HepG2 (cell line): ENCODE measurements around the gene DPYD. TPM values are rescaled to one million over a fixed set of nuclear protein-coding genes. Genes with fewer than 3 reads are reported as not detected.

ENCODE experiments used
- ATAC-seq: fragments of 200-7000 bp; cut with Tn5 transposase; 3 replicates; pipeline ENCODE4 v1.9.1; 2020; ENCODE audit warnings: mild to moderate bottlenecking, moderate library complexity
- BruUV-seq: library from RNA; stranded (reverse); fragments of 400-500 nt; replicated peaks from 2 replicates; lab custom pipeline; 2021; lab: Mats Ljungman, UMichigan
- CTCF ChIA-PET: fragments of 300-600 bp; formaldehyde crosslinking; extraction: SDS; loops from one replicate; lab custom pipeline; 2021; ENCODE audit warnings: low total read pairs, inconsistent platforms, low intra/inter-chr PET ratio; lab: Yijun Ruan, JAX
- POLR2A ChIA-PET: fragments of 350-600 bp; sonication (Branson Sonifier 250); formaldehyde crosslinking; loops from one replicate; lab custom pipeline; 2020; ENCODE audit warnings: antibody characterized with exemption, inconsistent platforms; lab: Yijun Ruan, JAX
- DNase-seq: peaks from one replicate; pipeline ENCODE4 v3.0.0-alpha.2; 2015; ENCODE audit warnings: low spot score
- FAIRE-seq: peaks from 3 replicates; lab custom pipeline; 2011; peaks lifted over from hg19 to GRCh38; lab: Jason Lieb, UNC
- H2AFZ ChIP-seq: one replicate; pipeline ENCODE4 v1.6.1; 2011; ENCODE audit warnings: low read length, inconsistent platforms
- H3K27ac ChIP-seq: fragments of 300-600 bp; 3 replicates; pipeline ENCODE4 v1.8.0; 2011; ENCODE audit warnings: mixed run types, mild to moderate bottlenecking, mixed read lengths, low read length, inconsistent platforms; ENCODE audit not compliant: insufficient read depth; ENCODE audit errors: extremely low read length
- H3K27me3 ChIP-seq, 2 experiments: fragments of 200-600 bp in 1 of 2; 2 replicates in 1 of 2; 3 replicates in 1 of 2; pipeline versions ENCODE4 v1.6.0 to v1.8.0; 2011; ENCODE audit warnings: low read length in 2 of 2, mild to moderate bottlenecking in 2 of 2, moderate library complexity in 2 of 2, inconsistent platforms in 1 of 2; ENCODE audit not compliant: insufficient read depth in 2 of 2, control insufficient read depth in 1 of 2
- H3K36me3 ChIP-seq, 2 experiments: fragments of 200-600 bp in 1 of 2; replicated peaks in 1 of 2; 2 replicates in 1 of 2; 3 replicates in 1 of 2; pipeline versions ENCODE4 v1.5.1 to v1.8.0; 2011; ENCODE audit warnings: low read length in 2 of 2, inconsistent platforms in 1 of 2; ENCODE audit not compliant: insufficient read depth in 2 of 2, control insufficient read depth in 1 of 2
- H3K4me1 ChIP-seq: 2 replicates; pipeline ENCODE4 v1.5.1; 2012; ENCODE audit warnings: low read length, inconsistent platforms; ENCODE audit not compliant: insufficient read depth
- H3K4me2 ChIP-seq: 2 replicates; pipeline ENCODE4 v1.6.0; 2011; ENCODE audit warnings: low read depth, low read length, inconsistent platforms
- H3K4me3 ChIP-seq, 3 experiments: fragments of 200-600 bp in 1 of 3; sonication (generic), shearing (Covaris generic) in 1 of 3; replicated peaks in 1 of 3; 2 replicates each; pipeline ENCODE4 v1.5.1; 2011 to 2016; ENCODE audit warnings: low read length in 3 of 3, inconsistent platforms in 2 of 3, low read depth in 2 of 3, mild to moderate bottlenecking in 2 of 3, control low read depth in 1 of 3, mixed read lengths in 1 of 3; ENCODE audit not compliant: insufficient read depth in 1 of 3
- H3K79me2 ChIP-seq: one replicate; pipeline ENCODE4 v1.6.1; 2011; ENCODE audit warnings: low read length, inconsistent platforms; ENCODE audit not compliant: insufficient read depth
- H3K9ac ChIP-seq: 2 replicates; pipeline ENCODE4 v1.6.0; 2011; ENCODE audit warnings: mild to moderate bottlenecking, low read depth, low read length, inconsistent platforms; ENCODE audit not compliant: insufficient read depth
- H3K9me3 ChIP-seq: 2 replicates; pipeline ENCODE4 v1.5.1; 2012; ENCODE audit warnings: mild to moderate bottlenecking, low read length
- H4K20me1 ChIP-seq: 2 replicates; pipeline ENCODE4 v1.6.0; 2011; ENCODE audit warnings: inconsistent platforms, mild to moderate bottlenecking, low read length, moderate library complexity; ENCODE audit not compliant: insufficient read depth
- ATM ChIP-seq: fragments of 450-650 bp; IDR thresholded peaks from 2 replicates; pipeline ENCODE4 v1.7.1; 2017; ENCODE audit warnings: mild to moderate bottlenecking, borderline replicate concordance
- CC2D1A ChIP-seq: sonication (generic); formaldehyde crosslinking; IDR thresholded peaks from 2 replicates; pipeline ENCODE4 v1.8.1; 2023; ENCODE audit warnings: mild to moderate bottlenecking, missing genetic modification reagents
- DPF2 ChIP-seq: sonication (generic); formaldehyde crosslinking; IDR thresholded peaks from 2 replicates; pipeline ENCODE4 v1.4.0; 2020; ENCODE audit warnings: mild to moderate bottlenecking, low read depth, missing genetic modification reagents, borderline replicate concordance
- HNF4G ChIP-seq, 2 experiments: sonication (generic) in 1 of 2; formaldehyde crosslinking in 1 of 2; IDR thresholded peaks; 2 replicates each; pipeline versions ENCODE4 v1.4.0 to v1.6.1; 2011 to 2020; ENCODE audit warnings: borderline replicate concordance in 2 of 2, low read depth in 2 of 2, mild to moderate bottlenecking in 2 of 2, low read length in 1 of 2, missing genetic modification reagents in 1 of 2, moderate library complexity in 1 of 2
- PHF5A ChIP-seq: IDR thresholded peaks from one replicate; pipeline ENCODE4 v1.6.1; 2018; ENCODE audit warnings: low read depth, missing genetic modification reagents; ENCODE audit not compliant: unreplicated experiment
- POGZ ChIP-seq: sonication (generic); formaldehyde crosslinking; IDR thresholded peaks from 2 replicates; pipeline ENCODE4 v1.4.0; 2020; ENCODE audit warnings: mild to moderate bottlenecking, missing genetic modification reagents
- TBL1XR1 ChIP-seq: fragments of 150-350 bp; IDR thresholded peaks from 2 replicates; pipeline ENCODE4 v1.6.1; 2014; ENCODE audit warnings: borderline replicate concordance, low read length; ENCODE audit not compliant: partially characterized antibody
- ZFP90 ChIP-seq: sonication (generic); formaldehyde crosslinking; IDR thresholded peaks from 2 replicates; pipeline ENCODE4 v1.8.0; 2022; ENCODE audit warnings: missing genetic modification reagents, mild to moderate bottlenecking, inconsistent platforms, borderline replicate concordance
- ZFP91 ChIP-seq: sonication (generic); formaldehyde crosslinking; IDR thresholded peaks from 2 replicates; pipeline ENCODE4 v1.9.0; 2022; ENCODE audit warnings: missing genetic modification reagents, mild to moderate bottlenecking, borderline replicate concordance
- ZHX2 ChIP-seq, 2 experiments: sonication (generic) in 1 of 2; formaldehyde crosslinking in 1 of 2; IDR thresholded peaks; 2 replicates each; pipeline versions ENCODE4 v1.6.1 to v1.9.0; 2014 to 2022; ENCODE audit warnings: antibody characterized with exemption in 1 of 2, borderline replicate concordance in 1 of 2, inconsistent platforms in 1 of 2, low read depth in 1 of 2, missing genetic modification reagents in 1 of 2
- ZMYM3 ChIP-seq: sonication (generic); formaldehyde crosslinking; IDR thresholded peaks from 2 replicates; pipeline ENCODE4 v1.5.1; 2020; ENCODE audit warnings: mild to moderate bottlenecking, missing genetic modification reagents
- ZNF121 ChIP-seq: sonication (generic); formaldehyde crosslinking; IDR thresholded peaks from 2 replicates; pipeline ENCODE4 v1.5.0; 2020; ENCODE audit warnings: mild to moderate bottlenecking, missing genetic modification reagents
- ZNF17 ChIP-seq: sonication (generic); formaldehyde crosslinking; IDR thresholded peaks from 2 replicates; pipeline ENCODE4 v1.5.0; 2020; ENCODE audit warnings: mild to moderate bottlenecking, missing genetic modification reagents
- ZNF260 ChIP-seq: sonication (generic); formaldehyde crosslinking; IDR thresholded peaks from 2 replicates; pipeline ENCODE4 v1.4.0; 2020; ENCODE audit warnings: missing genetic modification reagents, low read depth, mild to moderate bottlenecking, borderline replicate concordance
- ZNF652 ChIP-seq: IDR thresholded peaks from 2 replicates; pipeline ENCODE4 v1.6.1; 2016; ENCODE audit warnings: low read depth, borderline replicate concordance
- ZNF772 ChIP-seq: sonication (generic); formaldehyde crosslinking; IDR thresholded peaks from 2 replicates; pipeline ENCODE4 v1.5.0; 2020; ENCODE audit warnings: mild to moderate bottlenecking, missing genetic modification reagents
- ZNF891 ChIP-seq: sonication (generic); formaldehyde crosslinking; IDR thresholded peaks from 2 replicates; pipeline ENCODE4 v1.5.0; 2020; ENCODE audit warnings: mild to moderate bottlenecking, missing genetic modification reagents
- in situ Hi-C: cut with HindIII; loops from 2 replicates; pipeline ENCODE4 v1.10.0; 2017; ENCODE audit warnings: low pct_unique_long_range_greater_than_20kb; ENCODE audit not compliant: extremely low pct_ligation_motif_present
- intact Hi-C: fragments of 100-400 bp; cut with micrococcal nuclease; formaldehyde crosslinking; loops from one replicate; pipeline ENCODE4 v1.10.0; 2022; ENCODE audit not compliant: unreplicated experiment
- polyA plus RNA-seq, 8 experiments: library from polyadenylated mRNA; depleted of rRNA in 3 of 8; stranded (reverse) in 7 of 8; unstranded in 1 of 8; fragments of >200 nt; fragmentation: Illumina TruSeq in 4 of 8; extraction: Trizol in 4 of 8; gene quantifications; 2 replicates each; pipeline versions ENCODE4 v1.2.1 to v1.2.3, GENCODE V29; 2011 to 2016; ENCODE audit warnings: low read depth in 4 of 8, missing spikeins in 1 of 8, mixed read lengths in 1 of 8; ENCODE audit not compliant: insufficient read depth in 1 of 8
- total RNA-seq, 5 experiments: library from RNA; depleted of rRNA; stranded (reverse); fragments of >200 nt; fragmentation: Illumina TruSeq; extraction: Trizol; gene quantifications; 2 replicates each; pipeline ENCODE4 v1.2.3, GENCODE V29; 2016; ENCODE audit warnings: low read depth in 1 of 5

Gene DPYD
- total and polyA plus RNA-seq, 2 of the 13 experiments (the other 11 are each of a cell fraction or from before 2014, with no cell fraction given), result 1.3 to 3.4 TPM

GRCh38 chr1:97093741-97094140 lies 827.1 kb downstream of the DPYD start (continued):
- TF ChIP-seq ZFP91 (CRISPR knock-in tag) (no peak), POGZ (CRISPR knock-in tag) (no peak), DPF2 (CRISPR knock-in tag) (no peak)

GRCh38 chr1:97092824-97093223 lies 828.0 kb downstream of the DPYD start:
- Histone ChIP-seq H3K79me2 (no peaks in the 10 kb centered on the region), H2AFZ (no peak overlapping the region), H4K20me1 (no peaks in the 10 kb centered on the region), H3K36me3 (no peaks in the 10 kb centered on the region), H3K9ac (no peak overlapping the region), H3K4me1 (no peaks in the 10 kb centered on the region), H3K9me3 (no peaks in the 10 kb centered on the region), H3K4me3 (no peak overlapping the region), H3K27ac (no peak overlapping the region), H3K4me2 (no peak overlapping the region), H3K27me3 (no peaks in the 10 kb centered on the region)
- no TSS peak for BruUV-seq
- CTCF ChIA-PET, result no interaction called here
- POLR2A ChIA-PET, result no interaction called here
- ATAC-seq (no peak), DNase-seq (no peak), FAIRE-seq (no peak)
- in situ Hi-C loops, result no loop called here
- intact Hi-C loops, result no loop called here
- TF ChIP-seq ZFP90, result no peak
- TF ChIP-seq CC2D1A (CRISPR knock-in tag), result no peak
- no peak for TF ChIP-seq ATM
- no peak for TF ChIP-seq ZNF772 (CRISPR knock-in tag)
- TF ChIP-seq HNF4G (IDR thresholded peaks at IDR 0.05; ENCODE audit: borderline replicate concordance, low read depth, low read length), result no peak
- TF ChIP-seq HNF4G (CRISPR knock-in tag; IDR thresholded peaks at IDR 0.05; ENCODE audit: borderline replicate concordance, low read depth), result no peak
- TF ChIP-seq ZHX2 (IDR thresholded peaks at IDR 0.05; ENCODE audit: low read depth), result no peak
- TF ChIP-seq ZHX2 (CRISPR knock-in tag; IDR thresholded peaks at IDR 0.05; ENCODE audit: borderline replicate concordance), result no peak
- no peak for TF ChIP-seq ZNF891
- no peak for TF ChIP-seq ZNF652 (CRISPR knock-in tag)
- TF ChIP-seq PHF5A (CRISPR knock-in tag), result no peak
- TF ChIP-seq ZNF121, result no peak
- no peak for TF ChIP-seq ZNF17
- TF ChIP-seq ZMYM3 (CRISPR knock-in tag), result no peak
- no peak for TF ChIP-seq ZNF260 (CRISPR knock-in tag)
- TF ChIP-seq TBL1XR1, result no peak
